ENCODE measurements around the gene SLX4IP.

The SLX4IP gene

GRCh38 chr20:10651227-10651990 is 216.3 kb downstream of the SLX4IP start:
- no peak for DNase-seq

GRCh38 chr20:10652185-10652584 is 217.1 kb downstream of the SLX4IP start:
- DNase-seq = no peak

- no peak for DNase-seq
These were observed 217.7 kb downstream of the SLX4IP start for GRCh38 chr20:10652660-10653261.

- no peak for DNase-seq
These were observed 218.6 kb downstream of the SLX4IP start for GRCh38 chr20:10653599-10654249.

- no peak for DNase-seq
These were observed 219.1 kb downstream of the SLX4IP start for GRCh38 chr20:10654250-10654610.

- DNase-seq = no peak
These were observed 219.5 kb downstream of the SLX4IP start for GRCh38 chr20:10654630-10655029.

- no peak for DNase-seq
These were observed 220.9 kb downstream of the SLX4IP start for GRCh38 chr20:10655720-10656669.

- no peak for DNase-seq
These were observed 222.3 kb downstream of the SLX4IP start for GRCh38 chr20:10657453-10657852.

GRCh38 chr20:10658051-10658823 is 223.1 kb downstream of the SLX4IP start:
- no peak for DNase-seq

- DNase-seq = no peak
These were observed 223.9 kb downstream of the SLX4IP start for GRCh38 chr20:10658876-10659632.

GRCh38 chr20:10659651-10660601 is 224.8 kb downstream of the SLX4IP start:
- DNase-seq = no peak

GRCh38 chr20:10660661-10661060 is 225.6 kb downstream of the SLX4IP start:
- DNase-seq = no peak

- no peak for DNase-seq
These were observed 226.2 kb downstream of the SLX4IP start for GRCh38 chr20:10661261-10661660.

GRCh38 chr20:10662151-10662550 is 227.0 kb downstream of the SLX4IP start:
- no peak for DNase-seq

- DNase-seq = no peak
These were observed 227.8 kb downstream of the SLX4IP start for GRCh38 chr20:10662661-10663458.

GRCh38 chr20:10663756-10664155 is 228.7 kb downstream of the SLX4IP start:
- no peak for DNase-seq

- no peak for DNase-seq
These were observed 230.0 kb downstream of the SLX4IP start for GRCh38 chr20:10665027-10665561.

- DNase-seq = no peak
These were observed 230.7 kb downstream of the SLX4IP start for GRCh38 chr20:10665791-10666190.

Measured in C1 segment of cervical spinal cord (tissue), 14 donors.